Right ventricle myocardium superior (tissue), 1 donor: ENCODE measurements around the gene XPR1. TPM values are rescaled to one million over a fixed set of nuclear protein-coding genes. Genes with fewer than 3 reads are reported as not detected.

Experiments used
- total RNA-seq: library from RNA; stranded (reverse); fragmentation: NEBNext Ultra II Directional; extraction: Animal tissue kit (Norgen Biotek cat#: 25700); gene quantifications from one replicate; pipeline ENCODE4 v1.2.1, GENCODE V29; 2021
- donor health status: DM: no; HTN: yes; CAD: no; lungs with severe emphysema.

XPR1 gene
- total RNA-seq, 1 donor from 2014 or later, result 38.6 TPM

Other genes with a start within 250 kb of the XPR1 start
- gene ACBD6, start 129.4 kb upstream of the XPR1 start, total RNA-seq, result 16.2 TPM
- gene OVAAL, start 73.1 kb upstream of the XPR1 start, total RNA-seq, result 1.1 TPM